Neural progenitor cell (in vitro differentiated cells): ENCODE data around the gene NT5C1A.

Experiments
- EZH2 ChIP-seq: fragments of 200-600 bp; sonication (generic); IDR thresholded peaks from 2 replicates; pipeline ENCODE4 v1.6.1; 2017; ENCODE audit warnings: antibody characterized with exemption, mild to moderate bottlenecking, moderate library complexity
- TF ChIP-seq, protein P1 (sequence below): fragments of 200-600 bp; sonication (generic); IDR thresholded peaks from 2 replicates; pipeline ENCODE4 v1.5.1; 2017; ENCODE audit warnings: antibody characterized with exemption, mild to moderate bottlenecking

GRCh38 chr1:39711966-39712340, 40.0 kb upstream of the NT5C1A start:
- no peak for TF ChIP-seq EZH2
- TF ChIP-seq, protein P1, sequence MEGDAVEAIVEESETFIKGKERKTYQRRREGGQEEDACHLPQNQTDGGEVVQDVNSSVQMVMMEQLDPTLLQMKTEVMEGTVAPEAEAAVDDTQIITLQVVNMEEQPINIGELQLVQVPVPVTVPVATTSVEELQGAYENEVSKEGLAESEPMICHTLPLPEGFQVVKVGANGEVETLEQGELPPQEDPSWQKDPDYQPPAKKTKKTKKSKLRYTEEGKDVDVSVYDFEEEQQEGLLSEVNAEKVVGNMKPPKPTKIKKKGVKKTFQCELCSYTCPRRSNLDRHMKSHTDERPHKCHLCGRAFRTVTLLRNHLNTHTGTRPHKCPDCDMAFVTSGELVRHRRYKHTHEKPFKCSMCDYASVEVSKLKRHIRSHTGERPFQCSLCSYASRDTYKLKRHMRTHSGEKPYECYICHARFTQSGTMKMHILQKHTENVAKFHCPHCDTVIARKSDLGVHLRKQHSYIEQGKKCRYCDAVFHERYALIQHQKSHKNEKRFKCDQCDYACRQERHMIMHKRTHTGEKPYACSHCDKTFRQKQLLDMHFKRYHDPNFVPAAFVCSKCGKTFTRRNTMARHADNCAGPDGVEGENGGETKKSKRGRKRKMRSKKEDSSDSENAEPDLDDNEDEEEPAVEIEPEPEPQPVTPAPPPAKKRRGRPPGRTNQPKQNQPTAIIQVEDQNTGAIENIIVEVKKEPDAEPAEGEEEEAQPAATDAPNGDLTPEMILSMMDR = no peak
